22Rv1 (cell line): Measurements from ENCODE around the gene DDIAS.

Experiments used
- ZFX ChIP-seq: fragments of 450-650 bp; IDR thresholded peaks from 2 replicates; pipeline ENCODE4 v1.6.1; 2017; ENCODE audit warnings: antibody characterized with exemption, borderline replicate concordance
- TF ChIP-seq, protein P1 (sequence below): fragments of 450-650 bp; IDR thresholded peaks from 2 replicates; pipeline ENCODE4 v1.5.1; 2017; ENCODE audit warnings: mild to moderate bottlenecking

DNA sequence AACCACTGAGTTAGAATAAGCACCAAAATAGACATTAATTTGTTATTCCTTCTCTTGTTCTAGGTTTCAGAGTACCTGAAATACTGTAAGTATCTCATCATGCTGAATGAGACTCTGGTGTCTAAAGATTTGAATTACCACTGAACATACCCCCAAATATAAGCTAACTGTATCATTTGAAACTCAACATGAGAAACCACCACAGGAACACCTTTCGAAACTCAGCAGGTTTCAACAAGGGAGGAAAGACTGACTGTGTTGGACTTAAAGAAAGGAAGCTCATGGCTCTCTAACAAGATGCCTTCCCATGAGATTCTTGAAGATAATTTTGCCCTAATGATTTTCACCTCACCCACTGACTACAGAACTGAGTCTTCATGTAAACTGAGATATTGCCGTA is 38.3 kb upstream of the DDIAS start:
- TF ChIP-seq, protein P1, sequence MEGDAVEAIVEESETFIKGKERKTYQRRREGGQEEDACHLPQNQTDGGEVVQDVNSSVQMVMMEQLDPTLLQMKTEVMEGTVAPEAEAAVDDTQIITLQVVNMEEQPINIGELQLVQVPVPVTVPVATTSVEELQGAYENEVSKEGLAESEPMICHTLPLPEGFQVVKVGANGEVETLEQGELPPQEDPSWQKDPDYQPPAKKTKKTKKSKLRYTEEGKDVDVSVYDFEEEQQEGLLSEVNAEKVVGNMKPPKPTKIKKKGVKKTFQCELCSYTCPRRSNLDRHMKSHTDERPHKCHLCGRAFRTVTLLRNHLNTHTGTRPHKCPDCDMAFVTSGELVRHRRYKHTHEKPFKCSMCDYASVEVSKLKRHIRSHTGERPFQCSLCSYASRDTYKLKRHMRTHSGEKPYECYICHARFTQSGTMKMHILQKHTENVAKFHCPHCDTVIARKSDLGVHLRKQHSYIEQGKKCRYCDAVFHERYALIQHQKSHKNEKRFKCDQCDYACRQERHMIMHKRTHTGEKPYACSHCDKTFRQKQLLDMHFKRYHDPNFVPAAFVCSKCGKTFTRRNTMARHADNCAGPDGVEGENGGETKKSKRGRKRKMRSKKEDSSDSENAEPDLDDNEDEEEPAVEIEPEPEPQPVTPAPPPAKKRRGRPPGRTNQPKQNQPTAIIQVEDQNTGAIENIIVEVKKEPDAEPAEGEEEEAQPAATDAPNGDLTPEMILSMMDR = no peak
- TF ChIP-seq ZFX = no peak
